ENCODE results near the gene STX18. TPM values are rescaled to one million over a fixed set of nuclear protein-coding genes. Genes with fewer than 3 reads are reported as not detected.

STX18 gene
- total and polyA plus RNA-seq, 4 donors, result 10.2 to 17.1 (median 12.4) TPM

DNA sequence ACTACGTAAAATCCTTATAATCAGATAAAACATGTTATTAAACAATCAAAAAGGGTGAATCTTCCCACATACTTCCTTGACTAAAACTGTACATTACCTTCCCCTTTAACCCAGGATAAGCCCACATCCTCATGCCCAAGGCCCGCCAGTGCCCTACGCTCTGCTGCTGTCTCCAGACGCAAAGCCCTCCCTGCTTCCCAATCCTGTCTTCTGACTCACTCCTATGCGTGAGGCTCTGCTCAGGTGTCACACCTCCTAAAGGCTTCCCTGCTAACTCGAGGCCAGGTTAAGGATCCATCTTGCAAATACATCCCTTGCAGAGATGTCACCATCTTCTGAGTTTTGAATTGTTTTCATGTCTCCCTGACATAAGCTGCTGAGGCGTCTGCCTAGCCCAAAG is 61.6 kb downstream of the STX18 start (continued):
- TF ChIP-seq, protein P1, sequence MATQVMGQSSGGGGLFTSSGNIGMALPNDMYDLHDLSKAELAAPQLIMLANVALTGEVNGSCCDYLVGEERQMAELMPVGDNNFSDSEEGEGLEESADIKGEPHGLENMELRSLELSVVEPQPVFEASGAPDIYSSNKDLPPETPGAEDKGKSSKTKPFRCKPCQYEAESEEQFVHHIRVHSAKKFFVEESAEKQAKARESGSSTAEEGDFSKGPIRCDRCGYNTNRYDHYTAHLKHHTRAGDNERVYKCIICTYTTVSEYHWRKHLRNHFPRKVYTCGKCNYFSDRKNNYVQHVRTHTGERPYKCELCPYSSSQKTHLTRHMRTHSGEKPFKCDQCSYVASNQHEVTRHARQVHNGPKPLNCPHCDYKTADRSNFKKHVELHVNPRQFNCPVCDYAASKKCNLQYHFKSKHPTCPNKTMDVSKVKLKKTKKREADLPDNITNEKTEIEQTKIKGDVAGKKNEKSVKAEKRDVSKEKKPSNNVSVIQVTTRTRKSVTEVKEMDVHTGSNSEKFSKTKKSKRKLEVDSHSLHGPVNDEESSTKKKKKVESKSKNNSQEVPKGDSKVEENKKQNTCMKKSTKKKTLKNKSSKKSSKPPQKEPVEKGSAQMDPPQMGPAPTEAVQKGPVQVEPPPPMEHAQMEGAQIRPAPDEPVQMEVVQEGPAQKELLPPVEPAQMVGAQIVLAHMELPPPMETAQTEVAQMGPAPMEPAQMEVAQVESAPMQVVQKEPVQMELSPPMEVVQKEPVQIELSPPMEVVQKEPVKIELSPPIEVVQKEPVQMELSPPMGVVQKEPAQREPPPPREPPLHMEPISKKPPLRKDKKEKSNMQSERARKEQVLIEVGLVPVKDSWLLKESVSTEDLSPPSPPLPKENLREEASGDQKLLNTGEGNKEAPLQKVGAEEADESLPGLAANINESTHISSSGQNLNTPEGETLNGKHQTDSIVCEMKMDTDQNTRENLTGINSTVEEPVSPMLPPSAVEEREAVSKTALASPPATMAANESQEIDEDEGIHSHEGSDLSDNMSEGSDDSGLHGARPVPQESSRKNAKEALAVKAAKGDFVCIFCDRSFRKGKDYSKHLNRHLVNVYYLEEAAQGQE (IDR thresholded peaks at IDR 0.05), result no peak
- TF ChIP-seq, protein P2, sequence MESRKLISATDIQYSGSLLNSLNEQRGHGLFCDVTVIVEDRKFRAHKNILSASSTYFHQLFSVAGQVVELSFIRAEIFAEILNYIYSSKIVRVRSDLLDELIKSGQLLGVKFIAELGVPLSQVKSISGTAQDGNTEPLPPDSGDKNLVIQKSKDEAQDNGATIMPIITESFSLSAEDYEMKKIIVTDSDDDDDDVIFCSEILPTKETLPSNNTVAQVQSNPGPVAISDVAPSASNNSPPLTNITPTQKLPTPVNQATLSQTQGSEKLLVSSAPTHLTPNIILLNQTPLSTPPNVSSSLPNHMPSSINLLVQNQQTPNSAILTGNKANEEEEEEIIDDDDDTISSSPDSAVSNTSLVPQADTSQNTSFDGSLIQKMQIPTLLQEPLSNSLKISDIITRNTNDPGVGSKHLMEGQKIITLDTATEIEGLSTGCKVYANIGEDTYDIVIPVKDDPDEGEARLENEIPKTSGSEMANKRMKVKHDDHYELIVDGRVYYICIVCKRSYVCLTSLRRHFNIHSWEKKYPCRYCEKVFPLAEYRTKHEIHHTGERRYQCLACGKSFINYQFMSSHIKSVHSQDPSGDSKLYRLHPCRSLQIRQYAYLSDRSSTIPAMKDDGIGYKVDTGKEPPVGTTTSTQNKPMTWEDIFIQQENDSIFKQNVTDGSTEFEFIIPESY (IDR thresholded peaks at IDR 0.05), result no peak
- TF ChIP-seq RXRA (IDR thresholded peaks at IDR 0.05), result no peak
- TF ChIP-seq TAF1 (conservative IDR thresholded peaks at IDR 0.05), result no peak
- no peak for TF ChIP-seq EGR1 (IDR thresholded peaks at IDR 0.05; ENCODE audit: low read depth in 2 of 2)

DNA sequence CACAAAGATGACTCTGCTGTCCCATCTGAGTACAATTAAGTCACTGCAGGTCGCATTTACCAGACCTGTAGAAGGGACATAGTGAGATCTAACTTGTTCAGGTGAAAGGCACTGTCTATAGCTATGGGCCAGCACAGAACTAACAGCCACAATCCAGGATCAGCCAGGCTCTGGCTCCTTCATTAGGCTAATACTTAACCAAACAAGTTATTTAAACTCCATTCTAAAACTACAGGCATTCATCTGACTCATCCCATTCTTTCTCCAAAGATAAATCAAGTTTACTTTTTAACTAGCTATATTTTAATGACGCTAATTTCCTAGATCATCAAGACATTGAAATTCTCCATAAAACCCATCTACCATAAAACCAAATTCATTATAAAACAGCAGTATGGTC is 62.5 kb downstream of the STX18 start:
- Histone ChIP-seq H3K4me3 (ENCODE audit: low read depth in 1 of 3, low read length in 3 of 3) (no peak overlapping the region), H3K27me3 (ENCODE audit: control insufficient read depth in 4 of 4, insufficient read depth in 4 of 4, low read length in 3 of 4) (no peaks in the 10 kb centered on the region), H3K9me3 (ENCODE audit: control insufficient read depth in 4 of 4, low read length in 3 of 4) (no peaks in the 10 kb centered on the region), H3K9ac (ENCODE audit: low read depth in 1 of 2, low read length in 2 of 2) (no peak overlapping the region), H3K27ac (ENCODE audit: low read depth in 1 of 2, low read length in 2 of 2) (no peak overlapping the region), H3K36me3 (ENCODE audit: control insufficient read depth in 4 of 4, insufficient read depth in 3 of 4, low read depth in 1 of 4, low read length in 3 of 4) (no peaks in the 10 kb centered on the region), H3K4me1 (ENCODE audit: control insufficient read depth in 4 of 4, insufficient read depth in 4 of 4, low read length in 3 of 4) (peaks cover 0 to 14% (median 9%) of the 10 kb centered on the region in 4 donors)
- TF ChIP-seq, protein P2 (IDR thresholded peaks at IDR 0.05), result no peak
- TF ChIP-seq, protein P1 (IDR thresholded peaks at IDR 0.05), result no peak
- TF ChIP-seq FOXA1 (IDR thresholded peaks at IDR 0.05) (no peak), GABPA (IDR thresholded peaks at IDR 0.05 in 1 of 2, conservative IDR thresholded peaks at IDR 0.05 in 1 of 2) (no peak), EGR1 (IDR thresholded peaks at IDR 0.05; ENCODE audit: low read depth in 2 of 2) (no peak), RXRA (IDR thresholded peaks at IDR 0.05) (no peak), HNF4G (IDR thresholded peaks at IDR 0.05) (no peak), YY1 (IDR thresholded peaks at IDR 0.05) (no peak), RAD21 (IDR thresholded peaks at IDR 0.05) (no peak), TAF1 (conservative IDR thresholded peaks at IDR 0.05) (no peak), FOXA2 (IDR thresholded peaks at IDR 0.05) (no peak), NR2F2 (IDR thresholded peaks at IDR 0.05) (no peak), JUND (IDR thresholded peaks at IDR 0.05) (no peak), SP1 (IDR thresholded peaks at IDR 0.05) (no peak), HNF4A (conservative IDR thresholded peaks at IDR 0.05) (no peak)
- TF ChIP-seq, protein P3, sequence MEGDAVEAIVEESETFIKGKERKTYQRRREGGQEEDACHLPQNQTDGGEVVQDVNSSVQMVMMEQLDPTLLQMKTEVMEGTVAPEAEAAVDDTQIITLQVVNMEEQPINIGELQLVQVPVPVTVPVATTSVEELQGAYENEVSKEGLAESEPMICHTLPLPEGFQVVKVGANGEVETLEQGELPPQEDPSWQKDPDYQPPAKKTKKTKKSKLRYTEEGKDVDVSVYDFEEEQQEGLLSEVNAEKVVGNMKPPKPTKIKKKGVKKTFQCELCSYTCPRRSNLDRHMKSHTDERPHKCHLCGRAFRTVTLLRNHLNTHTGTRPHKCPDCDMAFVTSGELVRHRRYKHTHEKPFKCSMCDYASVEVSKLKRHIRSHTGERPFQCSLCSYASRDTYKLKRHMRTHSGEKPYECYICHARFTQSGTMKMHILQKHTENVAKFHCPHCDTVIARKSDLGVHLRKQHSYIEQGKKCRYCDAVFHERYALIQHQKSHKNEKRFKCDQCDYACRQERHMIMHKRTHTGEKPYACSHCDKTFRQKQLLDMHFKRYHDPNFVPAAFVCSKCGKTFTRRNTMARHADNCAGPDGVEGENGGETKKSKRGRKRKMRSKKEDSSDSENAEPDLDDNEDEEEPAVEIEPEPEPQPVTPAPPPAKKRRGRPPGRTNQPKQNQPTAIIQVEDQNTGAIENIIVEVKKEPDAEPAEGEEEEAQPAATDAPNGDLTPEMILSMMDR (IDR thresholded peaks at IDR 0.05; ENCODE audit: low read depth, low read length, missing input control), result no peak
- TF ChIP-seq, protein P4, sequence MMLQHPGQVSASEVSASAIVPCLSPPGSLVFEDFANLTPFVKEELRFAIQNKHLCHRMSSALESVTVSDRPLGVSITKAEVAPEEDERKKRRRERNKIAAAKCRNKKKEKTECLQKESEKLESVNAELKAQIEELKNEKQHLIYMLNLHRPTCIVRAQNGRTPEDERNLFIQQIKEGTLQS (IDR thresholded peaks at IDR 0.05), result no peak
- TF ChIP-seq, protein P5, sequence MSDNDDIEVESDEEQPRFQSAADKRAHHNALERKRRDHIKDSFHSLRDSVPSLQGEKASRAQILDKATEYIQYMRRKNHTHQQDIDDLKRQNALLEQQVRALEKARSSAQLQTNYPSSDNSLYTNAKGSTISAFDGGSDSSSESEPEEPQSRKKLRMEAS (IDR thresholded peaks at IDR 0.05), result no peak
- 91% methylated on average over 2 of the region's 2 CpGs for WGBS
- DNase-seq (ENCODE audit: low spot score), result no peak

Measured in liver (tissue), 9 donors.